CD8-positive, alpha-beta memory T cell (primary cell): ENCODE results near the gene MMADHC. TPM values are rescaled to one million over a fixed set of nuclear protein-coding genes. Genes with fewer than 3 reads are reported as not detected.
A peak's percentile ranks its signal among the peaks of the same experiment; 100 is the strongest.

ENCODE experiments used
- CTCF ChIA-PET: fragments of 350-600 bp; sonication (Branson Sonifier 250); formaldehyde crosslinking; loops from one replicate; lab custom pipeline; 2021; ENCODE audit warnings: antibody characterized with exemption; lab: Charles Lee
- POLR2A ChIA-PET: fragments of 350-600 bp; sonication (Branson Sonifier 250); formaldehyde crosslinking; loops from one replicate; lab custom pipeline; 2021; ENCODE audit warnings: antibody characterized with exemption; lab: Charles Lee
- DNase-seq, 5 donors: peaks; one replicate each; pipeline versions ENCODE4 v3.0.0 to v3.0.0-alpha.2; 2020 to 2022; ENCODE audit warnings: mixed read lengths in 1 of 5
- H3K27ac ChIP-seq: one replicate; pipeline ENCODE4 v1.7.0; 2013; ENCODE audit warnings: low read depth, mild to moderate bottlenecking, low read length, moderate library complexity
- H3K27me3 ChIP-seq: 2 replicates; pipeline ENCODE4 v1.7.0; 2013; ENCODE audit warnings: low read length, mild to moderate bottlenecking; ENCODE audit not compliant: insufficient read depth, poor library complexity, severe bottlenecking
- H3K36me3 ChIP-seq: 2 replicates; pipeline ENCODE4 v1.7.0; 2013; ENCODE audit warnings: mild to moderate bottlenecking, low read length, moderate library complexity; ENCODE audit not compliant: insufficient read depth
- H3K4me1 ChIP-seq: 2 replicates; pipeline ENCODE4 v1.7.0; 2013; ENCODE audit warnings: mild to moderate bottlenecking, low read length, moderate library complexity; ENCODE audit not compliant: insufficient read depth
- H3K4me3 ChIP-seq: 2 replicates; pipeline ENCODE4 v1.7.0; 2013; ENCODE audit warnings: mild to moderate bottlenecking, low read length
- H3K9me3 ChIP-seq: 2 replicates; pipeline ENCODE4 v1.7.0; 2013; ENCODE audit warnings: mild to moderate bottlenecking, low read length
- H3K27ac Mint-ChIP-seq, 8 donors: one replicate each; pipeline ENCODE4 v1.8.0; 2020 to 2021; ENCODE audit warnings: mixed read lengths in 8 of 8, mild to moderate bottlenecking in 6 of 8, inconsistent platforms in 3 of 8, moderate library complexity in 3 of 8
- H3K27me3 Mint-ChIP-seq, 2 donors: one replicate each; pipeline ENCODE4 v1.8.0; 2020 to 2021; ENCODE audit warnings: mixed read lengths in 2 of 2, mild to moderate bottlenecking in 1 of 2, moderate library complexity in 1 of 2
- H3K36me3 Mint-ChIP-seq, 3 donors: one replicate each; pipeline ENCODE4 v1.8.0; 2020 to 2021; ENCODE audit warnings: mixed read lengths in 3 of 3, inconsistent platforms in 1 of 3, mild to moderate bottlenecking in 1 of 3
- H3K4me1 Mint-ChIP-seq, 3 donors: one replicate each; pipeline ENCODE4 v1.8.0; 2020 to 2021; ENCODE audit warnings: mixed read lengths in 3 of 3, inconsistent platforms in 1 of 3, mild to moderate bottlenecking in 1 of 3
- H3K4me3 Mint-ChIP-seq, 7 donors: one replicate each; pipeline ENCODE4 v1.8.0; 2020 to 2021; ENCODE audit warnings: mixed read lengths in 7 of 7, mild to moderate bottlenecking in 6 of 7, moderate library complexity in 4 of 7, inconsistent platforms in 2 of 7
- H3K9me3 Mint-ChIP-seq, 5 donors: one replicate each; pipeline ENCODE4 v1.8.0; 2020 to 2022; ENCODE audit warnings: mixed read lengths in 5 of 5, mild to moderate bottlenecking in 3 of 5, moderate library complexity in 2 of 5, inconsistent platforms in 1 of 5
- polyA plus RNA-seq: library from polyadenylated mRNA; unstranded; fragments of 300-500 nt; fragmentation: Illumina TruSeq; gene quantifications from one replicate; pipeline ENCODE4 v1.2.3, GENCODE V29; 2021
- total RNA-seq, 2 experiments: library from RNA; stranded (reverse); gene quantifications; one replicate each; pipeline ENCODE4 v1.2.3, GENCODE V29; 2021

MMADHC gene
- total and polyA plus RNA-seq, 3 experiments from 2014 or later, result 117 to 156 (median 149) TPM

- Mint-ChIP-seq H3K27me3 (no peaks in the 10 kb centered on the region), H3K36me3 (peaks cover 0 to 7% (median 2%) of the 10 kb centered on the region in 3 donors), H3K4me1 (peaks cover 16 to 26% (median 24%) of the 10 kb centered on the region in 3 donors), H3K9me3 (peaks cover 0 to 3% (median 0%) of the 10 kb centered on the region in 5 donors), H3K4me3 (no peak overlapping the region), H3K27ac (no peak overlapping the region)
- Histone ChIP-seq H3K9me3 (no peaks in the 10 kb centered on the region), H3K4me1 (no peaks in the 10 kb centered on the region), H3K27ac (no peak overlapping the region), H3K36me3 (no peaks in the 10 kb centered on the region), H3K27me3 (no peaks in the 10 kb centered on the region), H3K4me3 (no peak overlapping the region)
- no peak for DNase-seq
- POLR2A ChIA-PET, result no interaction called here
- CTCF ChIA-PET, result no interaction called here
These were observed 47.4 kb downstream of the MMADHC start for GRCh38 chr2:149540138-149540537.

DNA sequence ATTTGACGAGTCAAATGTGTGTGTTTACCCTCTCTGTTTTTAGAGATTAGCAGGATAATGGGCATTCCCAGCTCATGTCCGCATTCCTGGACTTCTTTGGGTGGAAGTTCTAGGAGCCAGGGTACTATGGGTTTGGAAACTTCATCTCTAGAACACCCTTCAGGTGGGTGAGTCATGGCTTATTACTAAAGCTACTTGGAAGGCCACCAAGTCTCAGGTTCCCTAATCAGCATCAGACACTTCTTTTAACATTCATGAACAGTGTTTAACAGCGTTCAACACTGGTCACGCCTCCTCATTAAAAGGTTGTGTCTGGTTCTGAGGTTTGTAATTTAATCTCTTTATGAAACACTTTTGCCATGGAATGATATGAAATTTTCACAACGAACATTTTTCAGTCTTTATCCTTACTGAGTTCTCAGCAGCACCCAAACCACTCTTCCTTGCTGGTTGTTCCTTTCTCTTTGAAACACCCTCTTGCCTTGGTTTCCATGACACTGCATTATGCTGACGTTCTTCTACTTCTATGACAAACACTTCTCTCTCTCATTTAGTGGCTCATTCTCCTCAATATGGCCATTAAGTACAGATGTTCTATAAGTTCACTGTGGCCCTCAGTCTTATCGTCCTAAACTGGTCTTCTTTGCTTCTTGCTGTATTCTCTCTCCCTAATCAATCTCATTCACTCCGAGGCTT is 49.3 kb downstream of the MMADHC start:
- H3K4me1 ChIP-seq, result no peaks in the 10 kb centered on the region
- no peaks in the 10 kb centered on the region for H3K9me3 ChIP-seq
- no peaks in the 10 kb centered on the region for H3K36me3 ChIP-seq
- Mint-ChIP-seq H3K27ac (no peak overlapping the region), H3K9me3 (no peaks in the 10 kb centered on the region), H3K4me3 (no peak overlapping the region), H3K4me1 (peaks cover 8 to 13% (median 13%) of the 10 kb centered on the region in 3 donors), H3K27me3 (no peaks in the 10 kb centered on the region), H3K36me3 (no peaks in the 10 kb centered on the region)
- H3K27me3 ChIP-seq, result no peaks in the 10 kb centered on the region
- no peak for DNase-seq
- POLR2A ChIA-PET, result no interaction called here
- no peak overlapping the region for H3K27ac ChIP-seq
- H3K4me3 ChIP-seq, result no peak overlapping the region
- CTCF ChIA-PET, result no interaction called here

GRCh38 chr2:149537092-149537726 is 50.4 kb downstream of the MMADHC start:
- H3K27me3 ChIP-seq, result no peaks in the 10 kb centered on the region
- Mint-ChIP-seq H3K9me3 (no peaks in the 10 kb centered on the region), H3K27ac (peak overlapping the region in 1 of 8 donors; percentile 7), H3K4me3 (no peak overlapping the region), H3K4me1 (peaks cover 8 to 13% (median 13%) of the 10 kb centered on the region in 3 donors), H3K36me3 (no peaks in the 10 kb centered on the region), H3K27me3 (no peaks in the 10 kb centered on the region)
- no peaks in the 10 kb centered on the region for H3K4me1 ChIP-seq
- ChIA-PET CTCF (no interaction called here), POLR2A (no interaction called here)
- H3K27ac ChIP-seq, result no peak overlapping the region
- DNase-seq, result no peak
- no peaks in the 10 kb centered on the region for H3K9me3 ChIP-seq
- no peaks in the 10 kb centered on the region for H3K36me3 ChIP-seq
- no peak overlapping the region for H3K4me3 ChIP-seq

GRCh38 chr2:149536649-149537048 is 50.9 kb downstream of the MMADHC start:
- Histone ChIP-seq H3K27ac (no peak overlapping the region), H3K4me1 (no peaks in the 10 kb centered on the region), H3K9me3 (no peaks in the 10 kb centered on the region), H3K4me3 (no peak overlapping the region), H3K36me3 (no peaks in the 10 kb centered on the region), H3K27me3 (no peaks in the 10 kb centered on the region)
- peaks cover 8 to 13% (median 13%) of the 10 kb centered on the region in 3 donors for H3K4me1 Mint-ChIP-seq
- H3K9me3 Mint-ChIP-seq, result no peaks in the 10 kb centered on the region
- POLR2A ChIA-PET, result no interaction called here
- H3K36me3 Mint-ChIP-seq, result no peaks in the 10 kb centered on the region
- H3K27me3 Mint-ChIP-seq, result no peaks in the 10 kb centered on the region
- CTCF ChIA-PET, result no interaction called here
- peak overlapping the region in 3 of 8 donors; percentile 9 to 43 (median 9) for H3K27ac Mint-ChIP-seq
- DNase-seq, result no peak
- no peak overlapping the region for H3K4me3 Mint-ChIP-seq

DNA sequence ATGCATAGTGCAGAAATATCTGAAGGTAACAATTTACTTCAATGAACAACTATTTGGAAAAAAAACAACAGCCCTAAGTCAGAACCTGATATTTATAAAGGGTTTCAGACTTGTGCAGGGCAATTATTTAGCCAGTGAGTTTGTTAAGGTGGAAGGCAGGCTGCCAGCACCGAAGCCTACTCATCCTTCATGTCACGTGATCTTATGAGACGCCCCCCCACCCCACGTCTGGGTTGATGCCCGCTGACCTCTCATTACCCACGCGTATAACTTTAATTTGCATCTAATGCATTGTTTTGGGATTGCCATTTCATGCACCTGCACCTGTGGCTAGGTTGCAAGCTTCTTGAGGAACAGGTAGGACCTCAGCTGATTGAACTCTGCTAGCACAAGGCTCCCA is 52.9 kb downstream of the MMADHC start:
- Histone ChIP-seq H3K9me3 (no peaks in the 10 kb centered on the region), H3K4me1 (no peaks in the 10 kb centered on the region), H3K36me3 (no peaks in the 10 kb centered on the region), H3K27ac (no peak overlapping the region), H3K27me3 (no peaks in the 10 kb centered on the region), H3K4me3 (no peak overlapping the region)
- POLR2A ChIA-PET, result no interaction called here
- CTCF ChIA-PET, result no interaction called here
- Mint-ChIP-seq H3K27ac (no peak overlapping the region), H3K36me3 (no peaks in the 10 kb centered on the region), H3K9me3 (no peaks in the 10 kb centered on the region), H3K27me3 (no peaks in the 10 kb centered on the region), H3K4me1 (peaks cover 8 to 13% (median 13%) of the 10 kb centered on the region in 3 donors), H3K4me3 (no peak overlapping the region)
- no peak for DNase-seq

DNA sequence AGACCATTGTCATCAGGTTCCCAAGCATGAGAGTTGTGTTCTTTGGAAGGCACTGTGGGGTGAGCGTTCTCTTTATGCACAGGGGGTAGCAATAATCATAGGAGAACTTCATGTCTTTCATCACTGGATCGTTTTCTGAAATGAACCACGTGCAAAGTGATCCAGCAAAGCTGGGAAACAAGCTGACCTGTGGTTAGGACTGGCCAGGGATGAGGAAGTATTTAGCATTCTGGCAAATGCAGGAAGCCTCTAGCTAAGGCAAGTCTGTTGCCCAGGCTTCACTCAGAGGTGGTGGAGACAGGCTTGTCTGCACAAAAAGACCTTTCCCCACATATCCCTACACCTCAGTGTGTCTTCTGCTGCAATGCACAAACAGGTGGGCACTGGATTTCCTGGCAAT is 58.6 kb downstream of the MMADHC start:
- POLR2A ChIA-PET, result no interaction called here

DNA sequence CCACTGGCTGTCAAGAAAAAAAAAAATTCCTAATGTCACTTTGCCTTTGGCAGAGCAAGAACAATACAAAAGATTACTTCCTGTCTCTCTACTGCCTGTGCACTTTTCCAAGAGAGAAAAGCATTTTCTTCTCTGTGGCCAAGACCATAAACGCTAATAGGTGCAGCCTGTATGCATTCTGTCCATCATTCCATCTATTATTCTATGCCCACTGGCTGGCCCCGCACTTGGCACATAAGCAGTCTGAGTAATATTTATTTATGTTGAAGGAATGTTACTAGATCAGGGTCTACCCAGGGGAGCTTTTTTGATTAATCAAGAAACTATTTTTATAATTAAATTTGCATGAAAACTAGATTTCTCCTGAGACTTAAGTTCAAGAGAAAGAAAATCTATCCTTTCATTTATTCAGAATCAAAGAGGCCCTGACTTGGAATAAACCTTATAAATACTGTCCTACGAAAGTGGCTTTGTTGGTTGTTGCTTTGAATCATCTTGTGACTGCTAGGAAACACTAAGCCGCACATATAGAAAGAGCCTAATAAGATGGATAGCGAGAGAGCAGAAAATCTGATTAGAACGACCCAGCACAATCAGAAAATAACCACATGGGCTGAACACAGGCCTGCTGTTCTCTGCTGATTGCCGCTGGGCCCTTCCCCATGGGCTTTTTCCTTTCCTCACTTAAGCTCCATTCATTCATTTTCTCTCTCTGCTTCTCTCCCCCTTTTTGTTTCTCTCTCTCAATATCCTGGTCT is 59.4 kb downstream of the MMADHC start:
- no peak for DNase-seq
- peaks cover 0 to 2% (median 0%) of the 10 kb centered on the region in 3 donors for H3K36me3 Mint-ChIP-seq
- H3K27ac Mint-ChIP-seq, result no peak overlapping the region

More for the DNA sequence above, 58.6 kb downstream of the MMADHC start:
- Histone ChIP-seq H3K27ac (no peak overlapping the region), H3K4me1 (no peaks in the 10 kb centered on the region), H3K4me3 (no peak overlapping the region), H3K27me3 (peaks cover 3% of the 10 kb centered on the region), H3K9me3 (no peaks in the 10 kb centered on the region), H3K36me3 (no peaks in the 10 kb centered on the region)
- CTCF ChIA-PET, result no interaction called here
- no peak overlapping the region for H3K4me3 Mint-ChIP-seq
- H3K27ac Mint-ChIP-seq, result no peak overlapping the region
- H3K36me3 Mint-ChIP-seq, result peaks cover 0 to 2% (median 0%) of the 10 kb centered on the region in 3 donors
- H3K9me3 Mint-ChIP-seq, result peaks cover 0 to 4% (median 0%) of the 10 kb centered on the region in 5 donors
- H3K27me3 Mint-ChIP-seq, result peaks cover 5 to 32% of the 10 kb centered on the region in 2 donors
- no peaks in the 10 kb centered on the region for H3K4me1 Mint-ChIP-seq
- no peak for DNase-seq

DNA sequence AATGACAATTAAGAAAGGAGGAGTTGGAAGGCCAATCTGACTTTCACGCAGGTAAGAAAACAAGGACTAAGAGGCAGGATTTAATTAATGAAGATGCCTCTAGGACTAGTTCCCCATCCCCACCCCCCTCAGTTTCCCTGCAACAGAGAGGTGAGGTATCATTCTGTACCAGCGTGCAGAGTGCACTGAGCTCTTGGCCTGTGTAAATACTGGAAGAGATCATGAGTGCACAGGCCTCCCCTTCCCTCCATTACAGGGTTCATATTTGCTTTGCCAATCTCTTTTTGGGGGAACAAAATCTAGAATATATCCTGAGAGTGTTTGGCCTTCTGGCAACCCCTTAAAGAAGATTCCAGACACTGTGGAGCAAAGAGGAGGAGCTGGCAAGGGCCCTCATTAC is 60.9 kb downstream of the MMADHC start:
- H3K9me3 ChIP-seq, result no peaks in the 10 kb centered on the region
- Mint-ChIP-seq H3K27me3 (peaks cover 5 to 38% of the 10 kb centered on the region in 2 donors), H3K36me3 (peaks cover 0 to 2% (median 0%) of the 10 kb centered on the region in 3 donors), H3K9me3 (peaks cover 0 to 7% (median 3%) of the 10 kb centered on the region in 5 donors), H3K27ac (no peak overlapping the region), H3K4me3 (no peak overlapping the region), H3K4me1 (no peaks in the 10 kb centered on the region)
- H3K4me1 ChIP-seq, result no peaks in the 10 kb centered on the region
- H3K27ac ChIP-seq, result no peak overlapping the region
- DNase-seq, result no peak
- peaks cover 3% of the 10 kb centered on the region for H3K27me3 ChIP-seq
- ChIA-PET CTCF (no interaction called here), POLR2A (no interaction called here)
- H3K36me3 ChIP-seq, result no peaks in the 10 kb centered on the region
- no peak overlapping the region for H3K4me3 ChIP-seq

More for the DNA sequence above, 59.4 kb downstream of the MMADHC start:
- Histone ChIP-seq H3K27me3 (peaks cover 3% of the 10 kb centered on the region), H3K36me3 (no peaks in the 10 kb centered on the region), H3K9me3 (no peaks in the 10 kb centered on the region), H3K4me3 (no peak overlapping the region), H3K4me1 (no peaks in the 10 kb centered on the region), H3K27ac (no peak overlapping the region)
- Mint-ChIP-seq H3K4me3 (no peak overlapping the region), H3K27me3 (peaks cover 5 to 38% of the 10 kb centered on the region in 2 donors), H3K9me3 (peaks cover 0 to 5% (median 3%) of the 10 kb centered on the region in 5 donors), H3K4me1 (no peaks in the 10 kb centered on the region)
- POLR2A ChIA-PET, result no interaction called here
- CTCF ChIA-PET, result no interaction called here
